AG10803 (cell line): ENCODE data around the gene AP3S1.

Experiments used
- DNase-seq: peaks from one replicate; pipeline ENCODE4 v3.0.0; 2010; ENCODE audit warnings: low read depth
- H3K4me3 ChIP-seq: 2 replicates; pipeline ENCODE4 v1.5.1; 2011; ENCODE audit warnings: mild to moderate bottlenecking, low read length, control low read depth
- TF ChIP-seq, protein P1 (sequence below): conservative IDR thresholded peaks from 2 replicates; pipeline ENCODE4 v1.5.1; 2011; ENCODE audit warnings: mild to moderate bottlenecking, low read length, control low read depth, inconsistent platforms

The AP3S1 gene

DNA sequence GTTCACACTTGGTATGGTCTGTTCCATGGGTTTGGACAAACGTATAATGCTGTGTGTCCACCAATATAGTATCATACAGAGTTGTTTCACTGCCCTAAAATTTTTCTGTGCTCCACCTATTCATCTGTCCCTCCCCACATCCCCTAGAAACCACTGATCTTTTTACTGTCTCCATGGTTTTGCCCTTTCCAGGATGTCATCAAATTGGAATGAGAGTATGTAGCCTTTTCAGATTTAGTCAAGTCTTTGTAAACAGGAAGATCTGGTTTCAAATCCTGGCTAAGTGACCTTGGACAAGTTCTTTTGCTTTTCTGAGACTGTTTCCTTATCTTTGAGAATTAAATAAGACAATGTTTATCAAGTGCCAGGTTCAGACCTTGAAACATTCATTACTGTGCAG, 107.4 kb downstream of the AP3S1 start:
- no peak overlapping the region for H3K4me3 ChIP-seq
- peak; percentile 40 for DNase-seq
- TF ChIP-seq, protein P1, sequence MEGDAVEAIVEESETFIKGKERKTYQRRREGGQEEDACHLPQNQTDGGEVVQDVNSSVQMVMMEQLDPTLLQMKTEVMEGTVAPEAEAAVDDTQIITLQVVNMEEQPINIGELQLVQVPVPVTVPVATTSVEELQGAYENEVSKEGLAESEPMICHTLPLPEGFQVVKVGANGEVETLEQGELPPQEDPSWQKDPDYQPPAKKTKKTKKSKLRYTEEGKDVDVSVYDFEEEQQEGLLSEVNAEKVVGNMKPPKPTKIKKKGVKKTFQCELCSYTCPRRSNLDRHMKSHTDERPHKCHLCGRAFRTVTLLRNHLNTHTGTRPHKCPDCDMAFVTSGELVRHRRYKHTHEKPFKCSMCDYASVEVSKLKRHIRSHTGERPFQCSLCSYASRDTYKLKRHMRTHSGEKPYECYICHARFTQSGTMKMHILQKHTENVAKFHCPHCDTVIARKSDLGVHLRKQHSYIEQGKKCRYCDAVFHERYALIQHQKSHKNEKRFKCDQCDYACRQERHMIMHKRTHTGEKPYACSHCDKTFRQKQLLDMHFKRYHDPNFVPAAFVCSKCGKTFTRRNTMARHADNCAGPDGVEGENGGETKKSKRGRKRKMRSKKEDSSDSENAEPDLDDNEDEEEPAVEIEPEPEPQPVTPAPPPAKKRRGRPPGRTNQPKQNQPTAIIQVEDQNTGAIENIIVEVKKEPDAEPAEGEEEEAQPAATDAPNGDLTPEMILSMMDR, result no peak

DNA sequence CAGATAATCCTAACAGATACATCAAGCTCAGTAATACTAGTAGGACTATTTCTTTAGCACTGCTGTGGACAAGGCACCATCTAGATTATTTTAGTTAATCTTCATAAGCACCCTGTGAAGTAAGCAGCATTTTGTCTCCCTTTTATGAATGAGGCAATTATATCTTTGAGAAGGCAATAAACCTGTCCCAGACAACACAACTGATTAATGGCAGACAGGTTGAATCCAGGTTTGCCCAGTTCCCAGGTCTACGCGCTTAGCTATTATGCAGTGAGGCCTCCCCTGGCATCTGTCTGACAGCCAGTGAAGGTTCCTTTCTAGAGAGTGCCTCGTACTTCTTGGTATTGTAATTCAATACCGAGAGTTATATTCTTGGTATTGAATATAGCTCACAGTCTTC, 110.9 kb downstream of the AP3S1 start:
- no peak overlapping the region for H3K4me3 ChIP-seq
- DNase-seq, result no peak
- TF ChIP-seq, protein P1, result no peak

DNA sequence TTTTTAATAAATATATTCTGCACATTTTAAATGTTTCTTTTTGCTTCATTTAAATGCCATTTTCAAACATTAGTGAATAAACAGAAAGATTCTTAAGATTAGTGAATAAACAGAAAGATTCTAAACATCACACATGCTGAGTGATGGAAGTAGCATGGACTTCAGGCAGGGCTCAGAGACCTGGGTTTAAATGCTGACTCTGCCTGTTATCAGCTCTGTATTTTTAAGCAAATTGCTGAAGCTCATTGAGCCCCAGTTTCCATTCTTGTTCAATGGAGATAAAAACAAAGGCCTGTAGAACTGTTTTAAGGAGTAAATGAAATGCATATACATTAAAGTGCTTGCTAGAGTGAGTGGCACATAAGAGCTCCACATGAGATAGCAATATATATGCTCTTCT, 112.4 kb downstream of the AP3S1 start:
- no peak for DNase-seq
- TF ChIP-seq, protein P1, result no peak
- no peak overlapping the region for H3K4me3 ChIP-seq

DNA sequence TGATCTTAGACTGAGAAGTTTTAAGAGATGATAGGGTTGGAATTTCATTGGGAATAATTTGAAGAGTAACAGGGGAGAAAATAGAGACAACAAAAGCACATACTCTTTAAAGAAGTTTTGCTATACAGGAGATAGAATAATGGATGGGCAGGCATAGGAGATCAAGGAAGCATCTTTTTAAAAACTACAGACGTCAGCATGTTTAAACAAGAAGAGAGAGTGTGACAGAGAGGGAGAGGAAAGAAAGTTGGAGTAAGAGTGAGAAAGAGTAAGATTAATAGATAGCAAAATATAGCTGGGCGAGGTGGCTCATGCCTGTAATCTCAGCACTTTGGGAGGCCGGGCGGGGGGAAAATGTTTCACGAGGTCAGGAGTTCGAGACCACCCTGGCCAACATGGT, 115.2 kb downstream of the AP3S1 start:
- TF ChIP-seq, protein P1, result no peak
- no peak for DNase-seq
- H3K4me3 ChIP-seq, result no peak overlapping the region

DNA sequence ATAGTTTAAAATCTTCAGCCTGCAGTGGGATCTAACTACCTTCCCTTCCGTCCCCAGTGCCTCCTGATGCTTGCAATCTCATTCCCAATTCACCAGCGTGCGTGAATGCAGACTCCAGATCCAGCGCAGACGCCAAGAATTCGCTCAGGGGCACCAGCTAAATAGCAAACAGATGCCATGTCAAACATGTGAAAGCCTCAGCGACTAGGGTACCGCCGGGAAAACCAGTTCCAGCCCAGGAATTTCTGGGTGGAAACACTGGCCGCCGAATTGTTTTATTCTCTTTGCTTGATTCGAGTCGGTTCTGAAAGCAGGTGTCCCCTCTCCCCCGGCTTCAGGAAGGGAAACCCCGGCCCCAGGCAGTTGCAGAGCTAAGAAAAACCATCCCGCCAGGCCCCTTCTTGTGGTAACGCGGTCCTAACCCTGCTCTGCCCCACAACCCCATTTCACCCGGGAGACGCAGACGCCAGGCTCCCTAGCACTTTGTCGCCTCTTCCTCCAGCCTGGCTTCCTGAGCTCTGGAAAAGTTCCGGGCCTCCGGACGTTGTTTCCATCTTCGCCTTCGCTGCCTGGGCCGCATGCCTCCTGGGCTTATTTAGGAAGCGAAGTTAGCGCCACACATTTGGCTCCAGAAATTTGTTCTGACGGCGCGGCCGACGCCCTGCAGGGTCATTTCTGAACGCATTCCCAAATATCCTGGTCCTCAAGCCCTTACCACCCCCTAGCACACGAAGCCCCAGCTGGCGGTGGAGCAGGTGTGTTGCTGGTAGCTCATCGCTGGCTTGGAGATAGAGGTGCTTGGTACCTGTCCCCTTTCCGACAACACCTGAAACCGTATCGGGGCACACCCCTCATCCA, 119.9 kb downstream of the AP3S1 start:
- TF ChIP-seq, protein P1, result no peak
- H3K4me3 ChIP-seq, result peak overlapping the region; percentile 50
- peak; percentile 69 for DNase-seq

DNA sequence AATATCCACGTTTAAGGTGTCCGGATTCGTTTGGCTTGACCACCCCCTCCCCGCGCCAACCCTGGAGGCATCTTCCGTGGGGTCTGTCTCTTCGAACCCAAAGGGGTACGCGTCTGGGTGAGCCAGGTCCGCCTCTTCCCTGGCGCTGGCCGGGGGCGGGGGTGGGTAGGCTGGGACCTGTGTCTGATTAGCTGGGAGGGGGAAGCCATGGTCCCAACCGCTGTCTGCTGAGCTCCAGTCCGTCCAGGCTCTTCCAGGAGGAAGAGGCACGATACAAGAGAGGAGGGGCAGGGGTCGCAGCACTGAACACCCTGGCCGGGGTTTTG, 120.5 kb downstream of the AP3S1 start, which contains the start of gene LVRN:
TSS of gene LVRN (plus strand) at position 237 of the 326 bp plus-strand sequence. CDS start 143 bp downstream, outside the sequence.
- TF ChIP-seq, protein P1, result no peak
- peak within 1 kb of the TSS; percentile 50 for H3K4me3 ChIP-seq

DNA sequence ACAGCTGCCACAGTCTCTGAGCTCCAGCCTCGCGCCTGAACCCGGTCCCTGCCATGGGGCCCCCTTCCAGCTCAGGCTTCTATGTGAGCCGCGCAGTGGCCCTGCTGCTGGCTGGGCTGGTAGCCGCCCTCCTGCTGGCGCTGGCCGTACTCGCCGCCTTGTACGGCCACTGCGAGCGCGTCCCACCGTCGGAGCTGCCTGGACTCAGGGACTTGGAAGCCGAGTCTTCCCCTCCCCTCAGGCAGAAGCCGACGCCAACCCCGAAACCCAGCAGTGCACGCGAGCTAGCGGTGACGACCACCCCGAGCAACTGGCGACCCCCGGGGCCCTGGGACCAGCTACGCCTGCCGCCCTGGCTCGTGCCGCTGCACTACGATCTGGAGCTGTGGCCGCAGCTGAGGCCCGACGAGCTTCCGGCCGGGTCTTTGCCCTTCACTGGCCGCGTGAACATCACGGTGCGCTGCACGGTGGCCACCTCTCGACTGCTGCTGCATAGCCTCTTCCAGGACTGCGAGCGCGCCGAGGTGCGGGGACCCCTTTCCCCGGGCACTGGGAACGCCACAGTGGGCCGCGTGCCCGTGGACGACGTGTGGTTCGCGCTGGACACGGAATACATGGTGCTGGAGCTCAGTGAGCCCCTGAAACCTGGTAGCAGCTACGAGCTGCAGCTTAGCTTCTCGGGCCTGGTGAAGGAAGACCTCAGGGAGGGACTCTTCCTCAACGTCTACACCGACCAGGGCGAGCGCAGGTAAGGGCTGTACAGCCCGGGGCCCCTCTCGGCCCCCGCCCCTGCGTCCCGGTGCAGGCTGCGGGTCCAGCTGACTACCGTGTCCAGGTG, 121.0 kb downstream of the AP3S1 start:
- TF ChIP-seq, protein P1, result no peak
- H3K4me3 ChIP-seq, result peak overlapping the region; percentile 42
- no peak for DNase-seq

More for the DNA sequence above, 120.5 kb downstream of the AP3S1 start, which contains the start of gene LVRN:
- DNase-seq, result no peak
